Measurements from ENCODE around the gene TSC22D2.
A peak's percentile ranks its signal among the peaks of the same experiment; 100 is the strongest.

The TSC22D2 gene

GRCh38 chr3:150376001-150376848 lies 31.9 kb upstream of the TSC22D2 start:
- H3K9me3 ChIP-seq (ENCODE audit: control insufficient read depth, insufficient read depth, low read length), result no peaks in the 10 kb centered on the region
- H3K36me3 ChIP-seq (ENCODE audit: insufficient read depth, low read length), result no peaks in the 10 kb centered on the region
- H3K4me1 ChIP-seq (ENCODE audit: insufficient read depth, low read length), result peaks cover 30% of the 10 kb centered on the region
- no peak overlapping the region for H3K9ac ChIP-seq (ENCODE audit: low read depth, low read length)

- Histone ChIP-seq H3K36me3 (ENCODE audit: insufficient read depth, low read length) (no peaks in the 10 kb centered on the region), H3K9me3 (ENCODE audit: control insufficient read depth, insufficient read depth, low read length) (no peaks in the 10 kb centered on the region), H3K4me1 (ENCODE audit: insufficient read depth, low read length) (peaks cover 15% of the 10 kb centered on the region), H3K9ac (ENCODE audit: low read depth, low read length) (no peak overlapping the region)
These were observed 30.3 kb upstream of the TSC22D2 start for GRCh38 chr3:150377601-150378300.

- Histone ChIP-seq H3K36me3 (ENCODE audit: insufficient read depth, low read length) (no peaks in the 10 kb centered on the region), H3K4me1 (ENCODE audit: insufficient read depth, low read length) (peaks cover 14% of the 10 kb centered on the region), H3K9ac (ENCODE audit: low read depth, low read length) (no peak overlapping the region), H3K9me3 (ENCODE audit: control insufficient read depth, insufficient read depth, low read length) (no peaks in the 10 kb centered on the region)
These were observed 29.8 kb upstream of the TSC22D2 start for GRCh38 chr3:150378301-150378748.

GRCh38 chr3:150379469-150379868 lies 28.6 kb upstream of the TSC22D2 start:
- no peaks in the 10 kb centered on the region for H3K9me3 ChIP-seq (ENCODE audit: control insufficient read depth, insufficient read depth, low read length)
- H3K9ac ChIP-seq (ENCODE audit: low read depth, low read length), result no peak overlapping the region
- H3K36me3 ChIP-seq (ENCODE audit: insufficient read depth, low read length), result no peaks in the 10 kb centered on the region
- H3K4me1 ChIP-seq (ENCODE audit: insufficient read depth, low read length), result peaks cover 14% of the 10 kb centered on the region

GRCh38 chr3:150384296-150385212 lies 23.5 kb upstream of the TSC22D2 start:
- Histone ChIP-seq H3K36me3 (ENCODE audit: insufficient read depth, low read length) (no peaks in the 10 kb centered on the region), H3K9ac (ENCODE audit: low read depth, low read length) (peak overlapping the region; percentile 17; the same call in 1 of the 2 replicates), H3K4me1 (ENCODE audit: insufficient read depth, low read length) (peaks cover 9% of the 10 kb centered on the region; the same call in 1 of the 2 replicates), H3K9me3 (ENCODE audit: control insufficient read depth, insufficient read depth, low read length) (no peaks in the 10 kb centered on the region)

GRCh38 chr3:150385296-150386242 lies 22.5 kb upstream of the TSC22D2 start:
- Histone ChIP-seq H3K9ac (ENCODE audit: low read depth, low read length) (no peak overlapping the region; the same call in 1 of the 2 replicates), H3K9me3 (ENCODE audit: control insufficient read depth, insufficient read depth, low read length) (no peaks in the 10 kb centered on the region), H3K36me3 (ENCODE audit: insufficient read depth, low read length) (no peaks in the 10 kb centered on the region), H3K4me1 (ENCODE audit: insufficient read depth, low read length) (peaks cover 7% of the 10 kb centered on the region; the same call in 1 of the 2 replicates)

GRCh38 chr3:150388498-150389418 lies 19.3 kb upstream of the TSC22D2 start:
- no peaks in the 10 kb centered on the region for H3K9me3 ChIP-seq (ENCODE audit: control insufficient read depth, insufficient read depth, low read length)
- H3K9ac ChIP-seq (ENCODE audit: low read depth, low read length), result no peak overlapping the region
- H3K36me3 ChIP-seq (ENCODE audit: insufficient read depth, low read length), result no peaks in the 10 kb centered on the region
- peaks cover 7% of the 10 kb centered on the region; the same call in 1 of the 2 replicates for H3K4me1 ChIP-seq (ENCODE audit: insufficient read depth, low read length)

- Histone ChIP-seq H3K36me3 (ENCODE audit: insufficient read depth, low read length) (no peaks in the 10 kb centered on the region), H3K4me1 (ENCODE audit: insufficient read depth, low read length) (peaks cover 7% of the 10 kb centered on the region; the same call in 1 of the 2 replicates), H3K9me3 (ENCODE audit: control insufficient read depth, insufficient read depth, low read length) (no peaks in the 10 kb centered on the region), H3K9ac (ENCODE audit: low read depth, low read length) (no peak overlapping the region)
These were observed 18.0 kb upstream of the TSC22D2 start for GRCh38 chr3:150390087-150390486.

- H3K4me1 ChIP-seq (ENCODE audit: insufficient read depth, low read length), result no peaks in the 10 kb centered on the region
- H3K9me3 ChIP-seq (ENCODE audit: control insufficient read depth, insufficient read depth, low read length), result no peaks in the 10 kb centered on the region
- no peak overlapping the region for H3K9ac ChIP-seq (ENCODE audit: low read depth, low read length)
- H3K36me3 ChIP-seq (ENCODE audit: insufficient read depth, low read length), result no peaks in the 10 kb centered on the region
These were observed 16.9 kb upstream of the TSC22D2 start for GRCh38 chr3:150391161-150391560.

GRCh38 chr3:150393745-150394144 lies 14.4 kb upstream of the TSC22D2 start:
- Histone ChIP-seq H3K4me1 (ENCODE audit: insufficient read depth, low read length) (no peaks in the 10 kb centered on the region), H3K9me3 (ENCODE audit: control insufficient read depth, insufficient read depth, low read length) (no peaks in the 10 kb centered on the region), H3K36me3 (ENCODE audit: insufficient read depth, low read length) (no peaks in the 10 kb centered on the region), H3K9ac (ENCODE audit: low read depth, low read length) (no peak overlapping the region)

- H3K4me1 ChIP-seq (ENCODE audit: insufficient read depth, low read length), result no peaks in the 10 kb centered on the region
- no peaks in the 10 kb centered on the region for H3K9me3 ChIP-seq (ENCODE audit: control insufficient read depth, insufficient read depth, low read length)
- no peak overlapping the region for H3K9ac ChIP-seq (ENCODE audit: low read depth, low read length)
- H3K36me3 ChIP-seq (ENCODE audit: insufficient read depth, low read length), result no peaks in the 10 kb centered on the region
These were observed 13.5 kb upstream of the TSC22D2 start for GRCh38 chr3:150394606-150395005.

- Histone ChIP-seq H3K36me3 (ENCODE audit: insufficient read depth, low read length) (no peaks in the 10 kb centered on the region), H3K9ac (ENCODE audit: low read depth, low read length) (no peak overlapping the region), H3K4me1 (ENCODE audit: insufficient read depth, low read length) (no peaks in the 10 kb centered on the region), H3K9me3 (ENCODE audit: control insufficient read depth, insufficient read depth, low read length) (no peaks in the 10 kb centered on the region)
These were observed 11.6 kb upstream of the TSC22D2 start for GRCh38 chr3:150396491-150396890.
